DMS79 treated with DMSO at 0.1 percent for 48 hours (cell line): ENCODE results near the gene RNF4.

Experiments
- DNase-seq: peaks from one replicate; lab custom pipeline; 2025; lab: John Stamatoyannopoulos, UW

Gene RNF4

GRCh38 chr4:2437475-2438215 lies 31.3 kb upstream of the RNF4 start:
- no peak for DNase-seq

GRCh38 chr4:2438822-2439718 lies 29.8 kb upstream of the RNF4 start:
- DNase-seq, result no peak

- DNase-seq, result no peak
Observed at GRCh38 chr4:2441393-2442174, 27.3 kb upstream of the RNF4 start.

- DNase-seq, result no peak
Observed at GRCh38 chr4:2442175-2442993, 26.5 kb upstream of the RNF4 start.

GRCh38 chr4:2443061-2443730 lies 25.7 kb upstream of the RNF4 start:
- DNase-seq, result no peak

- no peak for DNase-seq
Observed at GRCh38 chr4:2443956-2444740, 24.8 kb upstream of the RNF4 start.

GRCh38 chr4:2445130-2445529 lies 23.8 kb upstream of the RNF4 start:
- DNase-seq, result no peak

GRCh38 chr4:2445571-2445970 lies 23.3 kb upstream of the RNF4 start:
- DNase-seq, result no peak

GRCh38 chr4:2446656-2447564 lies 22.0 kb upstream of the RNF4 start:
- DNase-seq, result no peak

GRCh38 chr4:2448589-2448988 lies 20.3 kb upstream of the RNF4 start:
- DNase-seq, result no peak

- DNase-seq, result no peak
Observed at GRCh38 chr4:2449051-2449450, 19.9 kb upstream of the RNF4 start.

- DNase-seq, result no peak
Observed at GRCh38 chr4:2449511-2450392, 19.2 kb upstream of the RNF4 start.

- no peak for DNase-seq
Observed at GRCh38 chr4:2450394-2451035, 18.4 kb upstream of the RNF4 start.

GRCh38 chr4:2451036-2451520 lies 17.8 kb upstream of the RNF4 start:
- DNase-seq, result no peak

- DNase-seq, result no peak
Observed at GRCh38 chr4:2451821-2452785, 16.8 kb upstream of the RNF4 start.
